K562 (cell line): ENCODE measurements around the gene C1orf74. TPM values are rescaled to one million over a fixed set of nuclear protein-coding genes. Genes with fewer than 3 reads are reported as not detected.

Source experiments
- ELF2 ChIP-seq: fragments of 250-450 bp; sonication (Bioruptor Pico); IDR thresholded peaks from 2 replicates; pipeline ENCODE4 v1.5.0; 2021; ENCODE audit warnings: mild to moderate bottlenecking
- EP400 ChIP-seq: fragments of 450-650 bp; IDR thresholded peaks from 2 replicates; pipeline ENCODE4 v1.6.1; 2017; ENCODE audit warnings: antibody characterized with exemption, mild to moderate bottlenecking, moderate library complexity
- ETV6 ChIP-seq, 3 experiments: fragments of 150-350 bp in 1 of 3; sonication (generic) in 1 of 3; formaldehyde crosslinking in 1 of 3; IDR thresholded peaks; 2 replicates each; pipeline versions ENCODE4 v1.6.1 to v1.8.0; 2014 to 2022; ENCODE audit warnings: borderline replicate concordance in 2 of 3, low read depth in 2 of 3, antibody characterized with exemption in 1 of 3, low read length in 1 of 3, mild to moderate bottlenecking in 1 of 3, missing genetic modification reagents in 1 of 3
- GABPB2 ChIP-seq: fragments of 250-450 bp; sonication (Bioruptor Pico); conservative IDR thresholded peaks from 2 replicates; pipeline ENCODE4 v1.5.1; 2021; ENCODE audit warnings: mild to moderate bottlenecking
- KDM1A ChIP-seq, 2 experiments: fragments of 450-650 bp; IDR thresholded peaks; 2 replicates each; pipeline ENCODE4 v1.6.1; 2016; ENCODE audit warnings: mild to moderate bottlenecking in 2 of 2
- KDM5B ChIP-seq: fragments of 200-600 bp; sonication (generic); IDR thresholded peaks from 2 replicates; pipeline ENCODE4 v1.6.1; 2012; ENCODE audit warnings: low read depth, mild to moderate bottlenecking, moderate library complexity, low read length, control low read depth, inconsistent platforms; ENCODE audit not compliant: insufficient replicate concordance
- MTA3 ChIP-seq: fragments of 450-650 bp; formaldehyde crosslinking; IDR thresholded peaks from 2 replicates; pipeline ENCODE4 v1.6.1; 2017; ENCODE audit warnings: mild to moderate bottlenecking, borderline replicate concordance
- NCOA4 ChIP-seq: fragments of 450-650 bp; IDR thresholded peaks from 2 replicates; pipeline ENCODE4 v1.6.1; 2018; ENCODE audit warnings: mild to moderate bottlenecking; ENCODE audit not compliant: partially characterized antibody
- NFE2L1 ChIP-seq: fragments of 450-650 bp; IDR thresholded peaks from 2 replicates; pipeline ENCODE4 v1.6.1; 2016; ENCODE audit warnings: missing genetic modification characterization, low read depth, mild to moderate bottlenecking, missing compliant biosample characterization, moderate library complexity, borderline replicate concordance
- PHB2 ChIP-seq: fragments of 450-650 bp; IDR thresholded peaks from 2 replicates; pipeline ENCODE4 v1.6.1; 2017; ENCODE audit warnings: low read depth
- STAT5B ChIP-seq: fragments of 250-450 bp; sonication (Bioruptor Pico); IDR thresholded peaks from 2 replicates; pipeline ENCODE4 v1.8.0; 2021; ENCODE audit warnings: mild to moderate bottlenecking, inconsistent platforms
- TSC22D4 ChIP-seq: fragments of 450-650 bp; IDR thresholded peaks from 2 replicates; pipeline ENCODE4 v1.6.1; 2016; ENCODE audit warnings: missing genetic modification characterization, missing biosample characterization, control low read depth
- ZNF785 ChIP-seq: fragments of 250-450 bp; sonication (Bioruptor Pico); IDR thresholded peaks from 2 replicates; pipeline ENCODE4 v1.4.0; 2020; ENCODE audit warnings: mild to moderate bottlenecking
- polyA plus RNA-seq, 8 experiments: library from polyadenylated mRNA; depleted of rRNA in 4 of 8; stranded (reverse) in 5 of 8; unstranded in 3 of 8; fragments of >200 nt; fragmentation: Nextera tagmentation in 2 of 8; fragmentation: Illumina TruSeq in 1 of 8; extraction: Ambion mirVana in 2 of 8; extraction: Trizol in 1 of 8; gene quantifications; 2 replicates each; pipeline versions ENCODE4 v1.2.1 to v1.2.3, GENCODE V29; 2011 to 2014; ENCODE audit warnings: inconsistent platforms in 1 of 8, missing spikeins in 1 of 8
- total RNA-seq, 7 experiments: library from RNA; depleted of rRNA in 6 of 7; stranded (reverse); fragments of >200 nt in 6 of 7; fragmentation: Illumina TruSeq in 2 of 7; extraction: Trizol in 2 of 7; gene quantifications; 2 replicates each; pipeline versions ENCODE4 v1.2.1 to v1.2.3, GENCODE V29; 2011 to 2021; ENCODE audit warnings: low replicate concordance in 1 of 7
- TF ChIP-seq, protein P1 (sequence below): sonication (generic); formaldehyde crosslinking; IDR thresholded peaks from 2 replicates; pipeline ENCODE4 v1.8.0; 2022; ENCODE audit warnings: missing genetic modification reagents, mild to moderate bottlenecking, moderate library complexity, borderline replicate concordance
- TF ChIP-seq, protein P2 (sequence below): fragments of 200-800 bp; sonication (Bioruptor generic); IDR thresholded peaks from 2 replicates; pipeline ENCODE4 v1.6.1; 2017; ENCODE audit warnings: missing genetic modification characterization, missing compliant biosample characterization
- TF ChIP-seq, protein P3 (sequence below): fragments of 250-450 bp; sonication (Bioruptor Pico); IDR thresholded peaks from 2 replicates; pipeline ENCODE4 v1.5.1; 2021; ENCODE audit warnings: mild to moderate bottlenecking
- TF ChIP-seq, protein P4 (sequence below), 3 experiments: IDR thresholded peaks in 2 of 3; conservative IDR thresholded peaks in 1 of 3; 2 replicates each; pipeline ENCODE4 v1.5.1; 2011 to 2012; ENCODE audit warnings: low read length in 3 of 3, mild to moderate bottlenecking in 3 of 3, control low read depth in 2 of 3, improper control_type of control experiment in 1 of 3, inconsistent platforms in 1 of 3, low read depth in 1 of 3, mixed read lengths in 1 of 3, moderate library complexity in 1 of 3; ENCODE audit not compliant: insufficient read depth in 2 of 3
- TF ChIP-seq, protein P5 (sequence below): sonication (generic); formaldehyde crosslinking; IDR thresholded peaks from 2 replicates; pipeline ENCODE4 v1.8.1; 2023; ENCODE audit warnings: mild to moderate bottlenecking, missing genetic modification reagents

The C1orf74 gene
- total and polyA plus RNA-seq, 9 of the 15 experiments (the other 6 are each of a cell fraction or from before 2014, with no cell fraction given) = 4.0 to 7.6 (median 5.7) TPM

DNA sequence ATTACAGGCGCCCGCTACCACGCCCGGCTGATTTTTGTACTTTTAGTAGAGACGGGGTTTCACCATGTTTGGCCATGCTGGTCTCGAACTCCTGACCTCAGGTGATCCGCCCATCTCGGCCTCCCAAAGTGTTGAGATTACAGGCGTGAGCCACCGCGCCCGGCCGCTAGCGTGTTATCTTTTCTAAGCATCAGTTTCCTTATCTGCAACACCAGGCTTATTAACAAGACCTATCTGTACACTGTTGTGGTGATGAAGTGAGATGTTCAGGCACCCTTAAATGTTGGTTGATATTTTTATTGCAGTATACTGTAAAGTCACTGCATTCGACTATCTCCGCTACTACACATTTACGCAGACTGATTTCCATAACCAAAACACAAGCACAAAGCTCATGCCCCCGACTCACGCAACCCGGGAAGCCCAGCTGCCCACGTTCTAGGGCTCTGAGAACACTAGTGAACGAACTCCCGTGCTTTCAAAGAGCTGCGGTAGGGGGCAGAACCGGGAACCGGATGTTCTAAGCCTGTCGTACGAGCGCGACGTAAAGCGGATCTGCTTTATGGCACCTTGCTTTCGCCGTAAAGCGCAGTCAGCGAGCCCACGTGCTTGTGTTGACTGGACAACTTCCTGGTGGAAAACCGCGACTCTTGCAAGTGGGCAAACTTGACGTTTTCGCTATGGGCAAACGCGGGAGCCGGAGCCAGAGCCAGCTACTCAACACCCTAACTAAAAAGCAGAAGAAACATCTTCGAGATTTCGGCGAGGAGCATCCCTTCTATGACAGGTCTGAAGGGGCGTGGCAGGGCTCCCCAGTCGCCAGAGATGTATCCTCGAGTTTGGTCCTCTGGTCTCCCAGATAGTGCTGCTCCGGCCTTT, 43.3 kb upstream of the C1orf74 start, which contains the start of gene UTP25 (continued):
- TF ChIP-seq, protein P1, sequence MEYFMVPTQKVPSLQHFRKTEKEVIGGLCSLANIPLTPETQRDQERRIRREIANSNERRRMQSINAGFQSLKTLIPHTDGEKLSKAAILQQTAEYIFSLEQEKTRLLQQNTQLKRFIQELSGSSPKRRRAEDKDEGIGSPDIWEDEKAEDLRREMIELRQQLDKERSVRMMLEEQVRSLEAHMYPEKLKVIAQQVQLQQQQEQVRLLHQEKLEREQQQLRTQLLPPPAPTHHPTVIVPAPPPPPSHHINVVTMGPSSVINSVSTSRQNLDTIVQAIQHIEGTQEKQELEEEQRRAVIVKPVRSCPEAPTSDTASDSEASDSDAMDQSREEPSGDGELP = peak; percentile 92
- no peak for TF ChIP-seq GABPB2 (CRISPR knock-in tag)
- peak; percentile 91 to 92 for TF ChIP-seq KDM1A (IDR thresholded peaks at IDR 0.05)
- peak; percentile 59 for TF ChIP-seq KDM5B
- TF ChIP-seq EP400 = peak; percentile 99
- TF ChIP-seq, protein P2, sequence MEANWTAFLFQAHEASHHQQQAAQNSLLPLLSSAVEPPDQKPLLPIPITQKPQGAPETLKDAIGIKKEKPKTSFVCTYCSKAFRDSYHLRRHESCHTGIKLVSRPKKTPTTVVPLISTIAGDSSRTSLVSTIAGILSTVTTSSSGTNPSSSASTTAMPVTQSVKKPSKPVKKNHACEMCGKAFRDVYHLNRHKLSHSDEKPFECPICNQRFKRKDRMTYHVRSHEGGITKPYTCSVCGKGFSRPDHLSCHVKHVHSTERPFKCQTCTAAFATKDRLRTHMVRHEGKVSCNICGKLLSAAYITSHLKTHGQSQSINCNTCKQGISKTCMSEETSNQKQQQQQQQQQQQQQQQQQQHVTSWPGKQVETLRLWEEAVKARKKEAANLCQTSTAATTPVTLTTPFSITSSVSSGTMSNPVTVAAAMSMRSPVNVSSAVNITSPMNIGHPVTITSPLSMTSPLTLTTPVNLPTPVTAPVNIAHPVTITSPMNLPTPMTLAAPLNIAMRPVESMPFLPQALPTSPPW = peak; percentile 60; the same call in 1 of the 2 replicates
- no peak for TF ChIP-seq TSC22D4
- TF ChIP-seq ZNF785 (CRISPR knock-in tag) = no peak
- TF ChIP-seq NCOA4 = no peak
- TF ChIP-seq NFE2L1 (tag) = no peak
- TF ChIP-seq, protein P3, sequence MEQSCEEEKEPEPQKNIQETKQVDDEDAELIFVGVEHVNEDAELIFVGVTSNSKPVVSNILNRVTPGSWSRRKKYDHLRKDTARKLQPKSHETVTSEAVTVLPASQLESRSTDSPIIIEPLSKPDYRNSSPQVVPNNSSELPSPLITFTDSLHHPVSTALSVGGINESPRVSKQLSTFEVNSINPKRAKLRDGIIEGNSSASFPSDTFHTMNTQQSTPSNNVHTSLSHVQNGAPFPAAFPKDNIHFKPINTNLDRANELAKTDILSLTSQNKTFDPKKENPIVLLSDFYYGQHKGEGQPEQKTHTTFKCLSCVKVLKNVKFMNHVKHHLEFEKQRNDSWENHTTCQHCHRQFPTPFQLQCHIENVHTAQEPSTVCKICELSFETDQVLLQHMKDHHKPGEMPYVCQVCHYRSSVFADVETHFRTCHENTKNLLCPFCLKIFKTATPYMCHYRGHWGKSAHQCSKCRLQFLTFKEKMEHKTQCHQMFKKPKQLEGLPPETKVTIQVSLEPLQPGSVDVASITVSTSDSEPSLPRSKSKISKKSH (CRISPR knock-in tag) = no peak
- peak; percentile 92 for TF ChIP-seq MTA3
- no peak; a peak in 1 of 4 replicates for TF ChIP-seq ETV6 (IDR thresholded peaks at IDR 0.05; ENCODE audit: borderline replicate concordance in 1 of 2, low read depth in 2 of 2, low read length in 1 of 2)
- TF ChIP-seq ETV6 (CRISPR knock-in tag; IDR thresholded peaks at IDR 0.05; ENCODE audit: borderline replicate concordance) = no peak
- TF ChIP-seq, protein P4, sequence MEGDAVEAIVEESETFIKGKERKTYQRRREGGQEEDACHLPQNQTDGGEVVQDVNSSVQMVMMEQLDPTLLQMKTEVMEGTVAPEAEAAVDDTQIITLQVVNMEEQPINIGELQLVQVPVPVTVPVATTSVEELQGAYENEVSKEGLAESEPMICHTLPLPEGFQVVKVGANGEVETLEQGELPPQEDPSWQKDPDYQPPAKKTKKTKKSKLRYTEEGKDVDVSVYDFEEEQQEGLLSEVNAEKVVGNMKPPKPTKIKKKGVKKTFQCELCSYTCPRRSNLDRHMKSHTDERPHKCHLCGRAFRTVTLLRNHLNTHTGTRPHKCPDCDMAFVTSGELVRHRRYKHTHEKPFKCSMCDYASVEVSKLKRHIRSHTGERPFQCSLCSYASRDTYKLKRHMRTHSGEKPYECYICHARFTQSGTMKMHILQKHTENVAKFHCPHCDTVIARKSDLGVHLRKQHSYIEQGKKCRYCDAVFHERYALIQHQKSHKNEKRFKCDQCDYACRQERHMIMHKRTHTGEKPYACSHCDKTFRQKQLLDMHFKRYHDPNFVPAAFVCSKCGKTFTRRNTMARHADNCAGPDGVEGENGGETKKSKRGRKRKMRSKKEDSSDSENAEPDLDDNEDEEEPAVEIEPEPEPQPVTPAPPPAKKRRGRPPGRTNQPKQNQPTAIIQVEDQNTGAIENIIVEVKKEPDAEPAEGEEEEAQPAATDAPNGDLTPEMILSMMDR (IDR thresholded peaks at IDR 0.05 in 2 of 3, conservative IDR thresholded peaks at IDR 0.05 in 1 of 3; ENCODE audit: insufficient read depth in 2 of 3, low read depth in 1 of 3, low read length in 3 of 3) = peak; percentile 79 to 91 (median 85)
- TF ChIP-seq STAT5B = no peak
- TF ChIP-seq, protein P5, sequence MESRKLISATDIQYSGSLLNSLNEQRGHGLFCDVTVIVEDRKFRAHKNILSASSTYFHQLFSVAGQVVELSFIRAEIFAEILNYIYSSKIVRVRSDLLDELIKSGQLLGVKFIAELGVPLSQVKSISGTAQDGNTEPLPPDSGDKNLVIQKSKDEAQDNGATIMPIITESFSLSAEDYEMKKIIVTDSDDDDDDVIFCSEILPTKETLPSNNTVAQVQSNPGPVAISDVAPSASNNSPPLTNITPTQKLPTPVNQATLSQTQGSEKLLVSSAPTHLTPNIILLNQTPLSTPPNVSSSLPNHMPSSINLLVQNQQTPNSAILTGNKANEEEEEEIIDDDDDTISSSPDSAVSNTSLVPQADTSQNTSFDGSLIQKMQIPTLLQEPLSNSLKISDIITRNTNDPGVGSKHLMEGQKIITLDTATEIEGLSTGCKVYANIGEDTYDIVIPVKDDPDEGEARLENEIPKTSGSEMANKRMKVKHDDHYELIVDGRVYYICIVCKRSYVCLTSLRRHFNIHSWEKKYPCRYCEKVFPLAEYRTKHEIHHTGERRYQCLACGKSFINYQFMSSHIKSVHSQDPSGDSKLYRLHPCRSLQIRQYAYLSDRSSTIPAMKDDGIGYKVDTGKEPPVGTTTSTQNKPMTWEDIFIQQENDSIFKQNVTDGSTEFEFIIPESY (CRISPR knock-in tag) = no peak; the same call in 1 of the 2 replicates
- peak; percentile 34; the same call in 1 of the 2 replicates for TF ChIP-seq PHB2
- peak; percentile 95 for TF ChIP-seq ELF2 (CRISPR knock-in tag)
